HepG2 (cell line): Measurements from ENCODE around the gene CD72. TPM values are rescaled to one million over a fixed set of nuclear protein-coding genes. Genes with fewer than 3 reads are reported as not detected.
A peak's percentile ranks its signal among the peaks of the same experiment; 100 is the strongest.

Experiments
- CBFB ChIP-seq: sonication (generic); formaldehyde crosslinking; IDR thresholded peaks from 2 replicates; pipeline ENCODE4 v1.4.0; 2020; ENCODE audit warnings: missing genetic modification reagents
- EZH2 ChIP-seq: conservative IDR thresholded peaks from 2 replicates; pipeline ENCODE4 v1.6.1; 2012; ENCODE audit warnings: mild to moderate bottlenecking, low read depth, low read length, moderate library complexity
- KDM2A ChIP-seq: sonication (generic); formaldehyde crosslinking; IDR thresholded peaks from 2 replicates; pipeline ENCODE4 v1.4.0; 2020; ENCODE audit warnings: low read depth, missing genetic modification reagents, borderline replicate concordance
- KLF11 ChIP-seq: IDR thresholded peaks from 2 replicates; pipeline ENCODE4 v1.6.1; 2016; ENCODE audit warnings: missing compliant biosample characterization
- MBD4 ChIP-seq: IDR thresholded peaks from 2 replicates; pipeline ENCODE4 v1.6.1; 2012; ENCODE audit warnings: low read length, inconsistent platforms, borderline replicate concordance
- NFIB ChIP-seq: sonication (generic); formaldehyde crosslinking; IDR thresholded peaks from 2 replicates; pipeline ENCODE4 v1.9.0; 2021; ENCODE audit warnings: missing genetic modification reagents, mild to moderate bottlenecking, borderline replicate concordance
- NONO ChIP-seq, 2 experiments: fragments of 450-650 bp in 1 of 2; sonication (generic) in 1 of 2; formaldehyde crosslinking in 1 of 2; IDR thresholded peaks in 1 of 2; conservative IDR thresholded peaks in 1 of 2; 2 replicates each; pipeline versions ENCODE4 v1.6.1 to v1.8.0; 2017 to 2022; ENCODE audit warnings: mild to moderate bottlenecking in 1 of 2, missing genetic modification reagents in 1 of 2, moderate library complexity in 1 of 2
- NR3C1 ChIP-seq: sonication (generic); formaldehyde crosslinking; IDR thresholded peaks from 2 replicates; pipeline ENCODE4 v1.4.0; 2020; ENCODE audit warnings: missing genetic modification reagents
- SP1 ChIP-seq, 2 experiments: fragments of 450-650 bp in 1 of 2; sonication (generic) in 1 of 2; formaldehyde crosslinking in 1 of 2; IDR thresholded peaks; 2 replicates each; pipeline versions ENCODE4 v1.4.0 to v1.6.1; 2016 to 2020; ENCODE audit warnings: missing genetic modification reagents in 1 of 2
- THAP11 ChIP-seq: IDR thresholded peaks from 2 replicates; pipeline ENCODE4 v1.6.1; 2016; ENCODE audit warnings: missing biosample characterization, missing genetic modification reagents
- ZBTB7A ChIP-seq: sonication (generic); formaldehyde crosslinking; IDR thresholded peaks from 2 replicates; pipeline ENCODE4 v1.8.0; 2022; ENCODE audit warnings: mild to moderate bottlenecking, missing genetic modification reagents
- ZC3H4 ChIP-seq: sonication (generic); formaldehyde crosslinking; IDR thresholded peaks from 2 replicates; pipeline ENCODE4 v1.4.0; 2020; ENCODE audit warnings: missing genetic modification reagents, borderline replicate concordance
- ZMYM3 ChIP-seq: sonication (generic); formaldehyde crosslinking; IDR thresholded peaks from 2 replicates; pipeline ENCODE4 v1.5.1; 2020; ENCODE audit warnings: mild to moderate bottlenecking, missing genetic modification reagents
- ZNF549 ChIP-seq: sonication (generic); formaldehyde crosslinking; IDR thresholded peaks from 2 replicates; pipeline ENCODE4 v1.5.0; 2020; ENCODE audit warnings: missing genetic modification reagents
- polyA plus RNA-seq, 8 experiments: library from polyadenylated mRNA; depleted of rRNA in 3 of 8; stranded (reverse) in 7 of 8; unstranded in 1 of 8; fragments of >200 nt; fragmentation: Illumina TruSeq in 4 of 8; extraction: Trizol in 4 of 8; gene quantifications; 2 replicates each; pipeline versions ENCODE4 v1.2.1 to v1.2.3, GENCODE V29; 2011 to 2016; ENCODE audit warnings: low read depth in 4 of 8, missing spikeins in 1 of 8, mixed read lengths in 1 of 8; ENCODE audit not compliant: insufficient read depth in 1 of 8
- total RNA-seq, 5 experiments: library from RNA; depleted of rRNA; stranded (reverse); fragments of >200 nt; fragmentation: Illumina TruSeq; extraction: Trizol; gene quantifications; 2 replicates each; pipeline ENCODE4 v1.2.3, GENCODE V29; 2016; ENCODE audit warnings: low read depth in 1 of 5
- TF ChIP-seq, protein P1 (sequence below): IDR thresholded peaks from 2 replicates; pipeline ENCODE4 v1.4.0; 2020; ENCODE audit warnings: mild to moderate bottlenecking, missing genetic modification reagents
- TF ChIP-seq, protein P2 (sequence below): sonication (generic); formaldehyde crosslinking; IDR thresholded peaks from 2 replicates; pipeline ENCODE4 v1.5.0; 2020; ENCODE audit warnings: missing genetic modification reagents
- TF ChIP-seq, protein P3 (sequence below): sonication (generic); formaldehyde crosslinking; IDR thresholded peaks from 2 replicates; pipeline ENCODE4 v1.4.0; 2020; ENCODE audit warnings: mild to moderate bottlenecking, low read depth, missing genetic modification reagents
- TF ChIP-seq, protein P4 (sequence below): sonication (generic); formaldehyde crosslinking; IDR thresholded peaks from 2 replicates; pipeline ENCODE4 v1.4.0; 2020; ENCODE audit warnings: mild to moderate bottlenecking, missing genetic modification reagents
- TF ChIP-seq, protein P5 (sequence below): IDR thresholded peaks from 2 replicates; pipeline ENCODE4 v1.6.1; 2016

Gene CD72
- total and polyA plus RNA-seq, 2 of the 13 experiments (the other 11 are each of a cell fraction or from before 2014, with no cell fraction given): 0.18 to 1.1 TPM

DNA sequence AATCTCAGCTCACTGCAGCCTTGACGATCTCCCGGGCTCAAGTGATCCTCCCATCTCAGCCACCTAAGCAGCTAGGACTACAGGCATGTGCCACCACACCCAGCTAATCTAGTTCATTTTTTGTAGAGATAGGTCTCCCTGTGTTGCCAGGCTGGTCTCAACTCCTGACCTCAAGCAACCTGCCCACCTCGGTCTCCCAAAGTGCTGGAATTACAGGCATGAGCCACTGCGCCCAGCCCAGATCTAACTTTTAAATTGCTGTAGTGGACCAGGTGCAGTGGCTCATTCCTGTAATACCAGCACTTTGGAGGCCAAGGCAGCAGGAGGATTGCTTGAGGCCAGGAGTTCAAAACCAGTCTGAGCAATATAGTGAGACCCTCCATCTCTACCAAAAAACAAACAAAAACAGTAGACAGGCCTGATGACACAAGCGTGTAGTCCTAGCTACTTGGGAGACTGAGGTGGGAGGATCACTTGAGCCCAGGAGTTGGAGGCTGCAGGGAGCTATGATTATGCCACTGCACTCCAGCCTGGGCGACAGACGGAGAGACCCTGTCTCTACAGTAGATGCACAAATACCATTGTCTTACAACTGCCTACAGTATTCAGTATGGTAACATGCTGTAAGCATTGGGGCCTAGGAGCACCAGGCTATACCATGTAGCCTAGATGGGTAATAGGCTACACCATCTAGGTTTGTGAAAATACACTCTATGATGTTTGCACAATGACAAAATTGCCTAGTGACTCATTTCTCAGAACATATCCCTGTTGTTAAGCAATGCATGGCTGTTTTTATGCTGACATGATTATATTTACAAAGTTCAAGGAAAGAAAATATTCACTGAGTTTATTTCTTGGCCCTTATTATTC is 34.0 kb upstream of the CD72 start (continued):
- TF ChIP-seq, protein P1, sequence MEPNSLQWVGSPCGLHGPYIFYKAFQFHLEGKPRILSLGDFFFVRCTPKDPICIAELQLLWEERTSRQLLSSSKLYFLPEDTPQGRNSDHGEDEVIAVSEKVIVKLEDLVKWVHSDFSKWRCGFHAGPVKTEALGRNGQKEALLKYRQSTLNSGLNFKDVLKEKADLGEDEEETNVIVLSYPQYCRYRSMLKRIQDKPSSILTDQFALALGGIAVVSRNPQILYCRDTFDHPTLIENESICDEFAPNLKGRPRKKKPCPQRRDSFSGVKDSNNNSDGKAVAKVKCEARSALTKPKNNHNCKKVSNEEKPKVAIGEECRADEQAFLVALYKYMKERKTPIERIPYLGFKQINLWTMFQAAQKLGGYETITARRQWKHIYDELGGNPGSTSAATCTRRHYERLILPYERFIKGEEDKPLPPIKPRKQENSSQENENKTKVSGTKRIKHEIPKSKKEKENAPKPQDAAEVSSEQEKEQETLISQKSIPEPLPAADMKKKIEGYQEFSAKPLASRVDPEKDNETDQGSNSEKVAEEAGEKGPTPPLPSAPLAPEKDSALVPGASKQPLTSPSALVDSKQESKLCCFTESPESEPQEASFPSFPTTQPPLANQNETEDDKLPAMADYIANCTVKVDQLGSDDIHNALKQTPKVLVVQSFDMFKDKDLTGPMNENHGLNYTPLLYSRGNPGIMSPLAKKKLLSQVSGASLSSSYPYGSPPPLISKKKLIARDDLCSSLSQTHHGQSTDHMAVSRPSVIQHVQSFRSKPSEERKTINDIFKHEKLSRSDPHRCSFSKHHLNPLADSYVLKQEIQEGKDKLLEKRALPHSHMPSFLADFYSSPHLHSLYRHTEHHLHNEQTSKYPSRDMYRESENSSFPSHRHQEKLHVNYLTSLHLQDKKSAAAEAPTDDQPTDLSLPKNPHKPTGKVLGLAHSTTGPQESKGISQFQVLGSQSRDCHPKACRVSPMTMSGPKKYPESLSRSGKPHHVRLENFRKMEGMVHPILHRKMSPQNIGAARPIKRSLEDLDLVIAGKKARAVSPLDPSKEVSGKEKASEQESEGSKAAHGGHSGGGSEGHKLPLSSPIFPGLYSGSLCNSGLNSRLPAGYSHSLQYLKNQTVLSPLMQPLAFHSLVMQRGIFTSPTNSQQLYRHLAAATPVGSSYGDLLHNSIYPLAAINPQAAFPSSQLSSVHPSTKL (CRISPR knock-in tag): peak; percentile 36; the same call in 1 of the 2 replicates
- TF ChIP-seq NFIB (no peak), ZC3H4 (CRISPR knock-in tag) (no peak), CBFB (CRISPR knock-in tag) (no peak), MBD4 (no peak), NR3C1 (no peak), SP1 (IDR thresholded peaks at IDR 0.05) (no peak), SP1 (CRISPR knock-in tag; IDR thresholded peaks at IDR 0.05) (no peak), EZH2 (no peak), ZBTB7A (CRISPR knock-in tag) (no peak), KDM2A (peak; percentile 23; the same call in 1 of the 2 replicates), ZNF549 (CRISPR knock-in tag) (no peak), KLF11 (CRISPR knock-in tag) (no peak), NONO (IDR thresholded peaks at IDR 0.05) (no peak), NONO (CRISPR knock-in tag; conservative IDR thresholded peaks at IDR 0.05) (no peak), THAP11 (CRISPR knock-in tag) (peak; percentile 59; the same call in 1 of the 2 replicates), ZMYM3 (peak; percentile 24; the same call in 1 of the 2 replicates)
- TF ChIP-seq, protein P2, sequence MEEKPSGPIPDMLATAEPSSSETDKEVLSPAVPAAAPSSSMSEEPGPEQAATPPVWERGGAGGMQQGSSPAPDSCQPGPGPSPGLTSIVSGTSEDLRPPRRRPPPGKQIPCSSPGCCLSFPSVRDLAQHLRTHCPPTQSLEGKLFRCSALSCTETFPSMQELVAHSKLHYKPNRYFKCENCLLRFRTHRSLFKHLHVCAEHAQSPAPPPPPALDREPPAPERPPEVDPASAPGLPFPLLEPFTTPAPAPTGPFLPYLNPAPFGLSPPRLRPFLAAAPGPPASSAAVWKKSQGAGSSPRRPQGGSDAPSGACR (CRISPR knock-in tag): no peak
- TF ChIP-seq, protein P3, sequence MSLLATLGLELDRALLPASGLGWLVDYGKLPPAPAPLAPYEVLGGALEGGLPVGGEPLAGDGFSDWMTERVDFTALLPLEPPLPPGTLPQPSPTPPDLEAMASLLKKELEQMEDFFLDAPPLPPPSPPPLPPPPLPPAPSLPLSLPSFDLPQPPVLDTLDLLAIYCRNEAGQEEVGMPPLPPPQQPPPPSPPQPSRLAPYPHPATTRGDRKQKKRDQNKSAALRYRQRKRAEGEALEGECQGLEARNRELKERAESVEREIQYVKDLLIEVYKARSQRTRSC (CRISPR knock-in tag): no peak
- TF ChIP-seq, protein P4, sequence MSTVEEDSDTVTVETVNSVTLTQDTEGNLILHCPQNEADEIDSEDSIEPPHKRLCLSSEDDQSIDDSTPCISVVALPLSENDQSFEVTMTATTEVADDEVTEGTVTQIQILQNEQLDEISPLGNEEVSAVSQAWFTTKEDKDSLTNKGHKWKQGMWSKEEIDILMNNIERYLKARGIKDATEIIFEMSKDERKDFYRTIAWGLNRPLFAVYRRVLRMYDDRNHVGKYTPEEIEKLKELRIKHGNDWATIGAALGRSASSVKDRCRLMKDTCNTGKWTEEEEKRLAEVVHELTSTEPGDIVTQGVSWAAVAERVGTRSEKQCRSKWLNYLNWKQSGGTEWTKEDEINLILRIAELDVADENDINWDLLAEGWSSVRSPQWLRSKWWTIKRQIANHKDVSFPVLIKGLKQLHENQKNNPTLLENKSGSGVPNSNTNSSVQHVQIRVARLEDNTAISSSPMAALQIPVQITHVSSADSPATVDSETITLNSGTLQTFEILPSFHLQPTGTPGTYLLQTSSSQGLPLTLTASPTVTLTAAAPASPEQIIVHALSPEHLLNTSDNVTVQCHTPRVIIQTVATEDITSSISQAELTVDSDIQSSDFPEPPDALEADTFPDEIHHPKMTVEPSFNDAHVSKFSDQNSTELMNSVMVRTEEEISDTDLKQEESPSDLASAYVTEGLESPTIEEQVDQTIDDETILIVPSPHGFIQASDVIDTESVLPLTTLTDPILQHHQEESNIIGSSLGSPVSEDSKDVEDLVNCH (CRISPR knock-in tag): no peak
- TF ChIP-seq, protein P5, sequence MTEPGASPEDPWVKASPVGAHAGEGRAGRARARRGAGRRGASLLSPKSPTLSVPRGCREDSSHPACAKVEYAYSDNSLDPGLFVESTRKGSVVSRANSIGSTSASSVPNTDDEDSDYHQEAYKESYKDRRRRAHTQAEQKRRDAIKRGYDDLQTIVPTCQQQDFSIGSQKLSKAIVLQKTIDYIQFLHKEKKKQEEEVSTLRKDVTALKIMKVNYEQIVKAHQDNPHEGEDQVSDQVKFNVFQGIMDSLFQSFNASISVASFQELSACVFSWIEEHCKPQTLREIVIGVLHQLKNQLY (CRISPR knock-in tag): no peak
